ENCODE measurements around the gene PRKCB.
A peak's percentile ranks its signal among the peaks of the same experiment; 100 is the strongest.

PRKCB gene

DNA sequence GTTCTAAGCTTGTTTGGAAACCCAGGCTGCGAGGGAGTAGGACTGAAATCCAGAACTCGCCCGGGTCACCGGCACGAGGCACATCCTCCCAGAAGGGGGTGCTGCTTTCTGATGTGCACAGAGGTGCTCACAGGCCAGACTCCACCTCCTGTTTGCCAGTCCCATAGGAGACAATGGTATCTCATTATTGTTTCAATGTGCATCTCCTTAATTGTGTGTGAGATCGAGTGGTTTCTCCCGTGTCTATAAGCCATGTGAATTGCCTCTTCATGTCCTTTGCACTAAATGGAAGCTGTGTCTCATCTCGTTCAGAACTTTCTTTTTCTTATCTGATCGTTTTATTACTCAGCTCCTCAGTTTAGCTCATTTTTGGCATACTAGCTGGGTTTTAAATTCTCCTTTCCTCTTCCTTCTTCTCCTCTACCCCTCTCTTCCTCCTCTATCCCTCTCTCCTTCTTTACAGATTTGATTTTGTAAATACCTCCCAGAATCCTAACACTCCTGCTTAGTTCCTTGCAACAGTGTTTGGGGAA, 32.1 kb upstream of the PRKCB start:
- Histone ChIP-seq H3K4me3 (replicated peaks; ENCODE audit: insufficient read depth, low read length) (no peak overlapping the region), H3K27me3 (ENCODE audit: insufficient read depth, poor library complexity, severe bottlenecking) (no peaks in the 10 kb centered on the region), H3K27ac (replicated peaks) (no peak overlapping the region)
- TF ChIP-seq, protein P1, sequence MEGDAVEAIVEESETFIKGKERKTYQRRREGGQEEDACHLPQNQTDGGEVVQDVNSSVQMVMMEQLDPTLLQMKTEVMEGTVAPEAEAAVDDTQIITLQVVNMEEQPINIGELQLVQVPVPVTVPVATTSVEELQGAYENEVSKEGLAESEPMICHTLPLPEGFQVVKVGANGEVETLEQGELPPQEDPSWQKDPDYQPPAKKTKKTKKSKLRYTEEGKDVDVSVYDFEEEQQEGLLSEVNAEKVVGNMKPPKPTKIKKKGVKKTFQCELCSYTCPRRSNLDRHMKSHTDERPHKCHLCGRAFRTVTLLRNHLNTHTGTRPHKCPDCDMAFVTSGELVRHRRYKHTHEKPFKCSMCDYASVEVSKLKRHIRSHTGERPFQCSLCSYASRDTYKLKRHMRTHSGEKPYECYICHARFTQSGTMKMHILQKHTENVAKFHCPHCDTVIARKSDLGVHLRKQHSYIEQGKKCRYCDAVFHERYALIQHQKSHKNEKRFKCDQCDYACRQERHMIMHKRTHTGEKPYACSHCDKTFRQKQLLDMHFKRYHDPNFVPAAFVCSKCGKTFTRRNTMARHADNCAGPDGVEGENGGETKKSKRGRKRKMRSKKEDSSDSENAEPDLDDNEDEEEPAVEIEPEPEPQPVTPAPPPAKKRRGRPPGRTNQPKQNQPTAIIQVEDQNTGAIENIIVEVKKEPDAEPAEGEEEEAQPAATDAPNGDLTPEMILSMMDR (IDR thresholded peaks at IDR 0.05; ENCODE audit: insufficient read depth, low read length) = peak; percentile 50
- TF ChIP-seq SPI1 (IDR thresholded peaks at IDR 0.05; ENCODE audit: borderline replicate concordance, low read depth) = no peak
- DNase-seq (ENCODE audit: low read depth in 1 of 2, low spot score in 1 of 2) = peak; percentile 45 to 85

DNA sequence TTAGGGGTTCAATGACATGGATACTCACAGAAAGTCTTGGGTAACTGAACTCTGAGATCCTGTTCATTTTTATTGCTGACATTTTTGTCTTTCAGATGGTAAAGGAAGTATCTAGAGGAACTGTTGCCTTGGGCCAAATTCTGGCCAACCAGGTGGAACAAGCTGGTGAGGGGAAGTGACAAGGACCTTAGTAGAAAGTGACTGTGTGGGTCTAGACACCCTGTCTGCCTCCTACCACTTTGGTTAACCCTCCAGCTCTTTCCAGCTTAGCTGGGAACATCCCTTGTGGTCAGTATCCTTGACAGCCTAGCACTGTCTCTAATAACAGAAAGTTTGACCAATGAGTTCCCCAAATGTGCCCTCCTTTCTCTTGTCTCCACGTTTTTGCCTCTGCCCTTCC, 28.8 kb upstream of the PRKCB start:
- DNase-seq (ENCODE audit: low read depth in 1 of 2, low spot score in 1 of 2) = peak; percentile 41 to 59
- Histone ChIP-seq H3K27me3 (ENCODE audit: insufficient read depth, poor library complexity, severe bottlenecking) (no peaks in the 10 kb centered on the region), H3K27ac (replicated peaks) (no peak overlapping the region), H3K4me3 (replicated peaks; ENCODE audit: insufficient read depth, low read length) (no peak overlapping the region)
- peak; percentile 77; the same call in 1 of the 2 replicates for TF ChIP-seq SPI1 (IDR thresholded peaks at IDR 0.05; ENCODE audit: borderline replicate concordance, low read depth)
- TF ChIP-seq, protein P1 (IDR thresholded peaks at IDR 0.05; ENCODE audit: insufficient read depth, low read length) = no peak

DNA sequence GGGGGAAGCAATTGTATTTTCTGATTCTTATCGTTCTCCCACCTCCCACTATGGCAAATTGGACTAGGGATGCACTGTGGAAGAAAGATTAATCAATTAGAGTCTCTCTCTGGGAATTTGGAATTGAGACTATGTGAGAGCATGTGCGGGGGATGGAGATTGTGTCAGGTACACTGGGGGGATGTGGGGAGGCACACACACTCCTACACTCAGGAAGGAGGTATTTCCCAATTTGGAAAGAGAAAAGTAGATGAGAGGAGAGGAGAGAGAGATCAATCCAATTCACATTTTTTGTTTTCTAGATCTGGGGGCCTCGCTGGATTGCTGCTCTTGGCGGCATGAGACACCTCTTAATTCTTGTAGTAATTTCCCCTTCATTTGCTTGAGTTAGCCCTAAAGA, 14.3 kb upstream of the PRKCB start:
- TF ChIP-seq, protein P1 (IDR thresholded peaks at IDR 0.05; ENCODE audit: insufficient read depth, low read length) = no peak
- no peak overlapping the region for H3K27ac ChIP-seq (replicated peaks)

DNA sequence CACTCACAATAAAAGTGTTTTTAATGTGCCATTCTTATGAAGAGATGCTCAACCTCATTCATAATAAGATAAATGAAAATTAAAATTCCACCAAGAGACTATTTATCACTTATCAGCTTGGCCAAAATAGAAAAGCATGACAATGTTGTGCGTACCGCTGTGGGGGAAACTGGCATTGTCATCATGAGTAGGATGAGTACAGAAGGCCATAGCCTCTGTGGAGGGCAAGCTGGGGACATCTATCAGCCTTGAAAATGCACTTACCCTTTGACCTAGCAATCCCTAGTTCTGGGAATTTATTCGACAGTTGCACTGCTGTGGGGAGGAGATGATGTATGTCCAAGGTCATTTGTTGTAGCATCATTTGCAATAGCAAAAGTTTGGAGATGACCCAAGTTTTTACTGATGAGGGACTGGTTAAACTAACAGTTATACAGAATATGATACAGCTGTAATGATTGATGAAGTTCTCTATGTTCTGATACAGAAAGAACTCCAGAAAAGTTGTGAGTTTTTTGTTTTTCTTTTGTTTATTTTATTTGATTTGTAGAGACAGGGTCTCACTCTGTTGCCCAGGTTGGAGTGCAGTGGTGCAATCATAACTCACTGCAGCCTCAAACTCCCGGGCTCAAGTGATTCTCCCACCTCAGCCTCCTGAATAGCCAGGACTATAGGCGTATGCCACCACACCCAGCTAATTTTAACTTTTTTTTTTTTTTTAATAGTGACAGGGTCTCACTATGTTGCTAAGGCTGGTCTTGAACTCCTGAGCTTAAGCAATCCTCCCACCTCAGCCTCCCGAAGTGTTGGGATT, 13.7 kb upstream of the PRKCB start:
- TF ChIP-seq POLR2AphosphoS5 (IDR thresholded peaks at IDR 0.05; ENCODE audit: low read depth) (no peak), SPI1 (IDR thresholded peaks at IDR 0.05; ENCODE audit: borderline replicate concordance, low read depth) (no peak), GABPA (IDR thresholded peaks at IDR 0.05; ENCODE audit: low read depth) (no peak)
- TF ChIP-seq, protein P1 (IDR thresholded peaks at IDR 0.05; ENCODE audit: insufficient read depth, low read length) = no peak
- TF ChIP-seq, protein P2, sequence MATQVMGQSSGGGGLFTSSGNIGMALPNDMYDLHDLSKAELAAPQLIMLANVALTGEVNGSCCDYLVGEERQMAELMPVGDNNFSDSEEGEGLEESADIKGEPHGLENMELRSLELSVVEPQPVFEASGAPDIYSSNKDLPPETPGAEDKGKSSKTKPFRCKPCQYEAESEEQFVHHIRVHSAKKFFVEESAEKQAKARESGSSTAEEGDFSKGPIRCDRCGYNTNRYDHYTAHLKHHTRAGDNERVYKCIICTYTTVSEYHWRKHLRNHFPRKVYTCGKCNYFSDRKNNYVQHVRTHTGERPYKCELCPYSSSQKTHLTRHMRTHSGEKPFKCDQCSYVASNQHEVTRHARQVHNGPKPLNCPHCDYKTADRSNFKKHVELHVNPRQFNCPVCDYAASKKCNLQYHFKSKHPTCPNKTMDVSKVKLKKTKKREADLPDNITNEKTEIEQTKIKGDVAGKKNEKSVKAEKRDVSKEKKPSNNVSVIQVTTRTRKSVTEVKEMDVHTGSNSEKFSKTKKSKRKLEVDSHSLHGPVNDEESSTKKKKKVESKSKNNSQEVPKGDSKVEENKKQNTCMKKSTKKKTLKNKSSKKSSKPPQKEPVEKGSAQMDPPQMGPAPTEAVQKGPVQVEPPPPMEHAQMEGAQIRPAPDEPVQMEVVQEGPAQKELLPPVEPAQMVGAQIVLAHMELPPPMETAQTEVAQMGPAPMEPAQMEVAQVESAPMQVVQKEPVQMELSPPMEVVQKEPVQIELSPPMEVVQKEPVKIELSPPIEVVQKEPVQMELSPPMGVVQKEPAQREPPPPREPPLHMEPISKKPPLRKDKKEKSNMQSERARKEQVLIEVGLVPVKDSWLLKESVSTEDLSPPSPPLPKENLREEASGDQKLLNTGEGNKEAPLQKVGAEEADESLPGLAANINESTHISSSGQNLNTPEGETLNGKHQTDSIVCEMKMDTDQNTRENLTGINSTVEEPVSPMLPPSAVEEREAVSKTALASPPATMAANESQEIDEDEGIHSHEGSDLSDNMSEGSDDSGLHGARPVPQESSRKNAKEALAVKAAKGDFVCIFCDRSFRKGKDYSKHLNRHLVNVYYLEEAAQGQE (IDR thresholded peaks at IDR 0.05; ENCODE audit: insufficient replicate concordance, low read depth) = no peak
- H3K27me3 ChIP-seq (ENCODE audit: insufficient read depth, poor library complexity, severe bottlenecking) = no peaks in the 10 kb centered on the region
- no peak overlapping the region for H3K27ac ChIP-seq (replicated peaks)
- no peak for DNase-seq (ENCODE audit: low read depth in 1 of 2, low spot score in 1 of 2)
- no peak overlapping the region for H3K4me3 ChIP-seq (replicated peaks; ENCODE audit: insufficient read depth, low read length)

More for the DNA sequence above, 14.3 kb upstream of the PRKCB start:
- DNase-seq (ENCODE audit: low read depth in 1 of 2, low spot score in 1 of 2) = no peak
- Histone ChIP-seq H3K4me3 (replicated peaks; ENCODE audit: insufficient read depth, low read length) (no peak overlapping the region), H3K27me3 (ENCODE audit: insufficient read depth, poor library complexity, severe bottlenecking) (no peaks in the 10 kb centered on the region)

All from HL-60 (cell line).